Ascending aorta (tissue), 2 donors: Measurements from ENCODE around the gene ABTB2. TPM values are rescaled to one million over a fixed set of nuclear protein-coding genes. Genes with fewer than 3 reads are reported as not detected.
A peak's percentile ranks its signal among the peaks of the same experiment; 100 is the strongest.

Experiments
- DNase-seq, 2 donors: peaks; one replicate each; pipeline ENCODE4 v3.0.0-alpha.2; 2019; ENCODE audit warnings: low spot score in 2 of 2
- H3K27ac ChIP-seq, 2 donors: fragments of 200-600 bp; sonication (generic); one replicate each; pipeline ENCODE4 v1.5.1; 2016 to 2017; ENCODE audit warnings: mild to moderate bottlenecking in 1 of 2
- H3K27me3 ChIP-seq: fragments of 200-600 bp; sonication (generic); one replicate; pipeline ENCODE4 v1.5.1; 2017
- H3K36me3 ChIP-seq, 2 donors: fragments of 200-600 bp; sonication (generic); one replicate each; pipeline ENCODE4 v1.5.1; 2016
- H3K4me1 ChIP-seq, 2 donors: fragments of 200-600 bp; sonication (generic); one replicate each; pipeline ENCODE4 v1.5.1; 2016 to 2017; ENCODE audit warnings: mild to moderate bottlenecking in 1 of 2
- H3K4me3 ChIP-seq, 2 donors: fragments of 200-600 bp; sonication (generic); one replicate each; pipeline ENCODE4 v1.5.1; 2016 to 2017; ENCODE audit warnings: mild to moderate bottlenecking in 1 of 2
- H3K9me3 ChIP-seq, 2 donors: fragments of 200-600 bp; sonication (generic); one replicate each; pipeline ENCODE4 v1.5.1; 2016
- CTCF ChIP-seq, 3 experiments: fragments of 200-600 bp in 2 of 3; fragments of 450-650 bp in 1 of 3; sonication (generic) in 2 of 3; IDR thresholded peaks; one replicate each; pipeline ENCODE4 v1.5.1; 2016 to 2019; ENCODE audit warnings: antibody characterized with exemption in 3 of 3, mild to moderate bottlenecking in 1 of 3, moderate library complexity in 1 of 3
- intact Hi-C: fragments of 100-400 bp; cut with DNase I; formaldehyde crosslinking; loops from one replicate; pipeline ENCODE4 v1.15.1; 2023
- total RNA-seq: library from RNA; depleted of rRNA; stranded (reverse); fragments of >200 nt; gene quantifications from one replicate; pipeline ENCODE4 v1.1.0, GENCODE V29; 2016

Gene ABTB2
- total RNA-seq, 1 donor from 2014 or later, result 7.9 TPM

GRCh38 chr11:34235591-34236071, 122.2 kb downstream of the ABTB2 start:
- Histone ChIP-seq H3K9me3 (no peaks in the 10 kb centered on the region), H3K27ac (no peak overlapping the region), H3K36me3 (no peaks in the 10 kb centered on the region), H3K4me3 (no peak overlapping the region), H3K4me1 (peaks cover 0 to 4% of the 10 kb centered on the region in 2 donors), H3K27me3 (no peaks in the 10 kb centered on the region)
- intact Hi-C loops, result no loop called here
- TF ChIP-seq CTCF (IDR thresholded peaks at IDR 0.05), result no peak
- no peak for DNase-seq

- H3K27me3 ChIP-seq, result no peaks in the 10 kb centered on the region
- H3K9me3 ChIP-seq, result no peaks in the 10 kb centered on the region
- no peak overlapping the region for H3K4me3 ChIP-seq
- H3K4me1 ChIP-seq, result peaks cover 0 to 4% of the 10 kb centered on the region in 2 donors
- H3K36me3 ChIP-seq, result no peaks in the 10 kb centered on the region
- no peak for TF ChIP-seq CTCF (IDR thresholded peaks at IDR 0.05)
- no peak overlapping the region for H3K27ac ChIP-seq
- DNase-seq, result no peak
- intact Hi-C loops, result no loop called here
Measured at GRCh38 chr11:34235189-34235588, 122.6 kb downstream of the ABTB2 start.

DNA sequence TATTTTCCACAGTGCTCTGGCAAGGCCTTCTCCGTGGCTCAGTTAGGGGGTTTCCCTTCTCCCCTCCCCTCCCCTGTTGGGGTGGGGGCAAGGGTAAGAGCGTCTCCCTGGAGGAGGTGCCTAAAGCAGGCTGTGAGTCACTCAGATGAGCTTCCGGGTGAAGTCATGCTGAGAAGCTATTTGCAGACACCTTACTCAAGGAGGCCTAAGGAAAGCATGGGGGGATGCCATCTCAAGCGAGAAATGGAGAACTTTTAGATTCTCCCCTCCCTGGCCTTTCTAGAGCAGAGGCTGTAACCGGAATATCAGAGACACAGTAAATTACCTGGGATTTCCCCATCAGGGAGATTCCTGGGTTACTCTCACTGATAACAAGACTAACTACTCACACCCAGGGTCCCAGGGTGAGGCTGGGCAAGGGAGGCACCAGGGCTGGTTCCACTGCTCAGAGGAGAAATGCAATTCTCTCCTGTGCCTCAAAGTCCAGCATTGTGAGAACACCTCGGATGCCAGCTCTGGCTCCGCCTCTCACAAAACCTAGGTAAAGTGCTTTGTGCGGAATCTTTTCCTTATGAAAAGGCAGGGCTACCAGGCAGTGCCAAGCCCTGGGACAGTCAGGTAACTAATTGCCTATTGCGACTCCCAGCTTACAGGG, 123.6 kb downstream of the ABTB2 start:
- DNase-seq, result peak in 1 of 2 donors; percentile 71
- intact Hi-C loops, result no loop called here
- H3K9me3 ChIP-seq, result no peaks in the 10 kb centered on the region
- no peaks in the 10 kb centered on the region for H3K27me3 ChIP-seq
- no peaks in the 10 kb centered on the region for H3K36me3 ChIP-seq
- no peak for TF ChIP-seq CTCF (IDR thresholded peaks at IDR 0.05)
- peaks cover 0 to 4% of the 10 kb centered on the region in 2 donors for H3K4me1 ChIP-seq
- no peak overlapping the region for H3K27ac ChIP-seq
- no peak overlapping the region for H3K4me3 ChIP-seq

GRCh38 chr11:34233215-34233614, 124.6 kb downstream of the ABTB2 start:
- no peak for DNase-seq
- Histone ChIP-seq H3K27ac (no peak overlapping the region), H3K36me3 (no peaks in the 10 kb centered on the region), H3K27me3 (no peaks in the 10 kb centered on the region), H3K9me3 (no peaks in the 10 kb centered on the region), H3K4me1 (peaks cover 0 to 4% of the 10 kb centered on the region in 2 donors), H3K4me3 (no peak overlapping the region)
- TF ChIP-seq CTCF (IDR thresholded peaks at IDR 0.05), result no peak
- intact Hi-C loops, result no loop called here

- intact Hi-C loops, result no loop called here
- H3K27ac ChIP-seq, result no peak overlapping the region
Measured at GRCh38 chr11:34232807-34233206, 125.0 kb downstream of the ABTB2 start.

More at GRCh38 chr11:34232807-34233206, 125.0 kb downstream of the ABTB2 start:
- Histone ChIP-seq H3K4me3 (no peak overlapping the region), H3K36me3 (no peaks in the 10 kb centered on the region), H3K27me3 (no peaks in the 10 kb centered on the region), H3K4me1 (peaks cover 0 to 4% of the 10 kb centered on the region in 2 donors), H3K9me3 (no peaks in the 10 kb centered on the region)
- TF ChIP-seq CTCF (IDR thresholded peaks at IDR 0.05), result no peak
- no peak for DNase-seq
